H1 (cell line): ENCODE results near the gene MGRN1. TPM values are rescaled to one million over a fixed set of nuclear protein-coding genes. Genes with fewer than 3 reads are reported as not detected.

Source experiments
- BACH1 ChIP-seq: IDR thresholded peaks from 2 replicates; pipeline ENCODE4 v1.6.1; 2012; ENCODE audit warnings: low read length, improper control_type of control experiment
- CBX5 ChIP-seq: fragments of 300-800, 300-1000 bp; sonication (generic); IDR thresholded peaks from 2 replicates; pipeline ENCODE4 v1.7.1; 2016; ENCODE audit warnings: antibody characterized with exemption, low read length, low read depth
- CHD2 ChIP-seq: IDR thresholded peaks from 2 replicates; pipeline ENCODE4 v1.6.1; 2012; ENCODE audit warnings: low read length, improper control_type of control experiment
- CREB1 ChIP-seq: IDR thresholded peaks from 2 replicates; pipeline ENCODE4 v1.6.1; 2012; ENCODE audit warnings: inconsistent platforms
- CTBP2 ChIP-seq: IDR thresholded peaks from 2 replicates; pipeline ENCODE4 v1.7.0; 2011; ENCODE audit warnings: borderline replicate concordance, mild to moderate bottlenecking, moderate library complexity, mixed read lengths, low read length; ENCODE audit not compliant: insufficient read depth, insufficient read length
- GABPA ChIP-seq: IDR thresholded peaks from 2 replicates; pipeline ENCODE4 v1.6.1; 2011; ENCODE audit warnings: mild to moderate bottlenecking, low read length, moderate library complexity, borderline replicate concordance; ENCODE audit not compliant: insufficient read depth
- GTF2F1 ChIP-seq: IDR thresholded peaks from 2 replicates; pipeline ENCODE4 v1.6.1; 2012; ENCODE audit warnings: low read depth, low read length, improper control_type of control experiment, borderline replicate concordance
- HDAC2 ChIP-seq, 2 experiments: fragments of 300-600 bp in 1 of 2; sonication (generic) in 1 of 2; IDR thresholded peaks; 2 replicates each; pipeline ENCODE4 v1.6.1; 2011 to 2012; ENCODE audit warnings: low read depth in 2 of 2, low read length in 2 of 2, mild to moderate bottlenecking in 2 of 2, moderate library complexity in 2 of 2, borderline replicate concordance in 1 of 2, inconsistent platforms in 1 of 2
- JUND ChIP-seq: IDR thresholded peaks from 2 replicates; pipeline ENCODE4 v1.6.1; 2011; ENCODE audit warnings: mild to moderate bottlenecking, improper control_type of control experiment, low read length
- NRF1 ChIP-seq: IDR thresholded peaks from 2 replicates; pipeline ENCODE4 v1.6.1; 2011; ENCODE audit warnings: mild to moderate bottlenecking, low read depth, low read length, improper control_type of control experiment
- POLR2AphosphoS5 ChIP-seq: IDR thresholded peaks from 2 replicates; pipeline ENCODE4 v1.6.1; 2011; ENCODE audit warnings: low read depth, low read length
- POU5F1 ChIP-seq: IDR thresholded peaks from 2 replicates; pipeline ENCODE4 v1.6.1; 2011; ENCODE audit warnings: low read depth, mild to moderate bottlenecking, low read length, moderate library complexity
- SIX5 ChIP-seq: IDR thresholded peaks from 2 replicates; pipeline ENCODE4 v1.6.1; 2011; ENCODE audit warnings: mild to moderate bottlenecking, low read depth, low read length
- SP1 ChIP-seq: IDR thresholded peaks from 2 replicates; pipeline ENCODE4 v1.6.1; 2011; ENCODE audit warnings: low read depth, low read length
- SRF ChIP-seq: IDR thresholded peaks from 2 replicates; pipeline ENCODE4 v1.6.1; 2011; ENCODE audit warnings: mild to moderate bottlenecking, low read depth, low read length, moderate library complexity
- TAF1 ChIP-seq: IDR thresholded peaks from 2 replicates; pipeline ENCODE4 v1.6.1; 2011; ENCODE audit warnings: mild to moderate bottlenecking, low read depth, low read length
- TAF7 ChIP-seq: optimal IDR thresholded peaks from 2 replicates; pipeline ENCODE3; 2011; ENCODE audit warnings: low read depth, mild to moderate bottlenecking, inconsistent platforms, low read length, moderate library complexity, borderline replicate concordance
- TCF12 ChIP-seq: IDR thresholded peaks from 2 replicates; pipeline ENCODE4 v1.6.1; 2011; ENCODE audit warnings: low read depth, mild to moderate bottlenecking, low read length
- ZNF274 ChIP-seq: IDR thresholded peaks from 2 replicates; pipeline ENCODE4 v1.7.0; 2012; ENCODE audit warnings: low read length, borderline replicate concordance; ENCODE audit errors: extremely low read depth
- polyA plus RNA-seq, 7 experiments: library from polyadenylated mRNA; depleted of rRNA in 3 of 7; stranded (reverse) in 5 of 7; unstranded in 2 of 7; fragments of >200 nt in 5 of 7; fragments of 200-250 nt in 2 of 7; gene quantifications; 1 replicate in 5 of 7; 2 replicates in 1 of 7; 4 replicates in 1 of 7; pipeline versions ENCODE4 v1.2.1 to v1.2.3, GENCODE V29; 2011 to 2013; ENCODE audit warnings: missing spikeins in 2 of 7, mixed read lengths in 2 of 7
- total RNA-seq: library from RNA; stranded (reverse); fragmentation: NEBNext Ultra II Directional; extraction: Animal tissue kit (Norgen Biotek cat#: 25700); gene quantifications from 2 replicates; pipeline ENCODE4 v1.2.1, GENCODE V29; 2021
- TF ChIP-seq, protein P1 (sequence below): IDR thresholded peaks from 2 replicates; pipeline ENCODE4 v1.6.1; 2011; ENCODE audit warnings: low read depth, mild to moderate bottlenecking, low read length; ENCODE audit not compliant: insufficient read depth
- TF ChIP-seq, protein P2 (sequence below), 3 experiments: IDR thresholded peaks; 1 replicate in 2 of 3; 2 replicates in 1 of 3; pipeline versions ENCODE4 v1.5.1 to v1.6.1; 2011; ENCODE audit warnings: low read length in 3 of 3, mild to moderate bottlenecking in 3 of 3, inconsistent platforms in 2 of 3, low read depth in 1 of 3, moderate library complexity in 1 of 3; ENCODE audit not compliant: insufficient read depth in 1 of 3; ENCODE audit errors: control extremely low read depth in 1 of 3

Gene MGRN1
- total and polyA plus RNA-seq, 2 of the 8 experiments (the other 6 are each of a cell fraction or from before 2014, with no cell fraction given): 15.0 to 82.3 TPM

DNA sequence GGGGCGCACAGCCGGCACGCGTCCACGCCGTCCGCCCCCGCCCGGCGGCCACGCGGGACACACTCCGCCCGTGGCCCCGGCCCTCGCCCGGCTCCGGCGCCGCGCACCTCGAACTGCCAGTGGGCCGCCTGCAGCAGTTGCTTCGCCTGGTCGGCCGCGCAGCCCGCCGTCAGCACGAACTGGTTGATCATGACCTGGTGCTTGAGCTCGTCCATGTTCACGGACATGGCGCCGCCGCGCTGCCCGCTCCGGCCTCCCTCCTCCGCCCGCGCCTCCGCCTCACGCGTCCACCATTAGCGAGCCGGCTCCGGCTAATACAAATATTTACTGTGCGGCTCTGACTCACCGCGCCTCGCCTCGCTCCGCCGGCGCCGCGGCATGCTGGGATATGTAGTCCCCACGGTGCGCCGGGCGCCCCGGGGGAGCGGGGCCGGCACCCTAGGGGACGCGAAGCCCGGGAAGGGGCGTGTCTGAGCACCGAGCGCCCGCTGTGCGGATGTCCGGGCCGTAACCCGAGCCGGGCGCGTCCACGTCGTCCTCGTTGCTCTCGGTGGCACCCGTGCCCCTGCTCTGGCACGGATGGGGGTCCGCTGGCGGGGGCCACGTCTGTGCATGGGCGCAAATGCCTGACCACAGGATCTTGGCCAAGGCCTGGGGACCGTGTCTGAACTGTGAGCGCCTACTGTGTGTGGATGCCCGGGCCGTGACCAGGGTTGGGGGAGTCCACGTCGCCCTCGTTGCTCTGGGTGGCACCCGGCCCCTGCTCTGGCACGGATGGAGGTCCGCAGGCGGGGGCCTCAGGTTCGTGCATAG lies 9.8 kb upstream of the MGRN1 start, which contains the start of gene UBALD1 (continued):
- peak; percentile 25; the same call in 1 of the 2 replicates for TF ChIP-seq SP1
- TF ChIP-seq GTF2F1: no peak
- peak; percentile 64 for TF ChIP-seq BACH1
- TF ChIP-seq HDAC2 (IDR thresholded peaks at IDR 0.05; ENCODE audit: borderline replicate concordance in 1 of 2, low read depth in 2 of 2, low read length in 2 of 2): peak in 1 of 2 experiments; percentile 37; a peak in 2 of 4 replicates
- peak; percentile 95 for TF ChIP-seq TAF1
- peak; percentile 84 for TF ChIP-seq JUND
- peak; percentile 26; the same call in 1 of the 2 replicates for TF ChIP-seq SRF
- no peak for TF ChIP-seq POU5F1
- TF ChIP-seq TAF7: peak; percentile 95
- no peak for TF ChIP-seq NRF1
- peak; percentile 83 for TF ChIP-seq CREB1
- TF ChIP-seq POLR2AphosphoS5: peak; percentile 96
- no peak for TF ChIP-seq GABPA
- TF ChIP-seq, protein P1, sequence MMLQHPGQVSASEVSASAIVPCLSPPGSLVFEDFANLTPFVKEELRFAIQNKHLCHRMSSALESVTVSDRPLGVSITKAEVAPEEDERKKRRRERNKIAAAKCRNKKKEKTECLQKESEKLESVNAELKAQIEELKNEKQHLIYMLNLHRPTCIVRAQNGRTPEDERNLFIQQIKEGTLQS: peak; percentile 54; the same call in 1 of the 2 replicates
- TF ChIP-seq, protein P2, sequence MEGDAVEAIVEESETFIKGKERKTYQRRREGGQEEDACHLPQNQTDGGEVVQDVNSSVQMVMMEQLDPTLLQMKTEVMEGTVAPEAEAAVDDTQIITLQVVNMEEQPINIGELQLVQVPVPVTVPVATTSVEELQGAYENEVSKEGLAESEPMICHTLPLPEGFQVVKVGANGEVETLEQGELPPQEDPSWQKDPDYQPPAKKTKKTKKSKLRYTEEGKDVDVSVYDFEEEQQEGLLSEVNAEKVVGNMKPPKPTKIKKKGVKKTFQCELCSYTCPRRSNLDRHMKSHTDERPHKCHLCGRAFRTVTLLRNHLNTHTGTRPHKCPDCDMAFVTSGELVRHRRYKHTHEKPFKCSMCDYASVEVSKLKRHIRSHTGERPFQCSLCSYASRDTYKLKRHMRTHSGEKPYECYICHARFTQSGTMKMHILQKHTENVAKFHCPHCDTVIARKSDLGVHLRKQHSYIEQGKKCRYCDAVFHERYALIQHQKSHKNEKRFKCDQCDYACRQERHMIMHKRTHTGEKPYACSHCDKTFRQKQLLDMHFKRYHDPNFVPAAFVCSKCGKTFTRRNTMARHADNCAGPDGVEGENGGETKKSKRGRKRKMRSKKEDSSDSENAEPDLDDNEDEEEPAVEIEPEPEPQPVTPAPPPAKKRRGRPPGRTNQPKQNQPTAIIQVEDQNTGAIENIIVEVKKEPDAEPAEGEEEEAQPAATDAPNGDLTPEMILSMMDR (IDR thresholded peaks at IDR 0.05; ENCODE audit: control extremely low read depth in 1 of 3, insufficient read depth in 1 of 3, low read depth in 1 of 3, low read length in 3 of 3): no peak
- peak; percentile 62 for TF ChIP-seq SIX5
- TF ChIP-seq CHD2: 0 out of 2 replicates have a peak, but pooled peaks have one; percentile 17
- TF ChIP-seq CTBP2: peak; percentile 26
- no peak for TF ChIP-seq CBX5
- no peak for TF ChIP-seq ZNF274
- 0 out of 2 replicates have a peak, but pooled peaks have one; percentile 13 for TF ChIP-seq TCF12
